Omental fat pad (tissue), 4 donors: Measurements from ENCODE around the gene EML1. TPM values are rescaled to one million over a fixed set of nuclear protein-coding genes. Genes with fewer than 3 reads are reported as not detected.

ENCODE experiments used
- ATAC-seq: fragments of 150-250 bp; one replicate; pipeline ENCODE4 v1.9.1; 2016; ENCODE audit warnings: mild to moderate bottlenecking, moderate library complexity; ENCODE audit not compliant: low FRiP score
- DNase-seq: peaks from one replicate; pipeline ENCODE4 v3.0.0-alpha.2; 2019; ENCODE audit warnings: low spot score
- total RNA-seq, 4 donors: library from RNA; depleted of rRNA; stranded (reverse); fragments of >200 nt; gene quantifications; one replicate each; pipeline ENCODE4 v1.1.0, GENCODE V29; 2016
- TF ChIP-seq, protein P1 (sequence below), 3 donors: fragments of 450-650 bp; IDR thresholded peaks; one replicate each; pipeline ENCODE4 v1.5.1; 2016 to 2017; ENCODE audit warnings: antibody characterized with exemption in 3 of 3, mild to moderate bottlenecking in 3 of 3, moderate library complexity in 2 of 3

The EML1 gene
- total RNA-seq, 4 donors from 2014 or later, result 33.2 to 88.0 (median 43.5) TPM

DNA sequence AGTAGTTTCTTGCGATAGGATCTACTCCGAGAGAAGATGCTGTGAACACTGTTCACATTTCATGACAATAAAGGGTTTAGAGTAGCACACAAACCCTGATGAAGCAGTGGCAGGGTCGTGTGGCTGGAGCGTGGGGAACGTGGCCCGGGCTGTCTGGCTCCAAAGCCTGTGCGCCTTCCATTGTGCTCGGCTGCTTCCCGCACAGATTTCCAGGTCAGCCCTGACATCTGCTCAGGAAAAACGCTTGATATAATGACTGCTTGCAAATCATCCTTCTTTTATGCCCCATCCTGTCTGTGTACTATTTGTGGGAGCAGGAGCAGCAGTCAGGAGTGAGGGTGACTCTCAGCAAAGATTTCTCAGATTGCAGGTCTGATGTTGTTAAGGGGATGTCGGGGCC is 78.6 kb downstream of the EML1 start:
- ATAC-seq (no peak), DNase-seq (no peak)
- TF ChIP-seq, protein P1, sequence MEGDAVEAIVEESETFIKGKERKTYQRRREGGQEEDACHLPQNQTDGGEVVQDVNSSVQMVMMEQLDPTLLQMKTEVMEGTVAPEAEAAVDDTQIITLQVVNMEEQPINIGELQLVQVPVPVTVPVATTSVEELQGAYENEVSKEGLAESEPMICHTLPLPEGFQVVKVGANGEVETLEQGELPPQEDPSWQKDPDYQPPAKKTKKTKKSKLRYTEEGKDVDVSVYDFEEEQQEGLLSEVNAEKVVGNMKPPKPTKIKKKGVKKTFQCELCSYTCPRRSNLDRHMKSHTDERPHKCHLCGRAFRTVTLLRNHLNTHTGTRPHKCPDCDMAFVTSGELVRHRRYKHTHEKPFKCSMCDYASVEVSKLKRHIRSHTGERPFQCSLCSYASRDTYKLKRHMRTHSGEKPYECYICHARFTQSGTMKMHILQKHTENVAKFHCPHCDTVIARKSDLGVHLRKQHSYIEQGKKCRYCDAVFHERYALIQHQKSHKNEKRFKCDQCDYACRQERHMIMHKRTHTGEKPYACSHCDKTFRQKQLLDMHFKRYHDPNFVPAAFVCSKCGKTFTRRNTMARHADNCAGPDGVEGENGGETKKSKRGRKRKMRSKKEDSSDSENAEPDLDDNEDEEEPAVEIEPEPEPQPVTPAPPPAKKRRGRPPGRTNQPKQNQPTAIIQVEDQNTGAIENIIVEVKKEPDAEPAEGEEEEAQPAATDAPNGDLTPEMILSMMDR (IDR thresholded peaks at IDR 0.05), result no peak

DNA sequence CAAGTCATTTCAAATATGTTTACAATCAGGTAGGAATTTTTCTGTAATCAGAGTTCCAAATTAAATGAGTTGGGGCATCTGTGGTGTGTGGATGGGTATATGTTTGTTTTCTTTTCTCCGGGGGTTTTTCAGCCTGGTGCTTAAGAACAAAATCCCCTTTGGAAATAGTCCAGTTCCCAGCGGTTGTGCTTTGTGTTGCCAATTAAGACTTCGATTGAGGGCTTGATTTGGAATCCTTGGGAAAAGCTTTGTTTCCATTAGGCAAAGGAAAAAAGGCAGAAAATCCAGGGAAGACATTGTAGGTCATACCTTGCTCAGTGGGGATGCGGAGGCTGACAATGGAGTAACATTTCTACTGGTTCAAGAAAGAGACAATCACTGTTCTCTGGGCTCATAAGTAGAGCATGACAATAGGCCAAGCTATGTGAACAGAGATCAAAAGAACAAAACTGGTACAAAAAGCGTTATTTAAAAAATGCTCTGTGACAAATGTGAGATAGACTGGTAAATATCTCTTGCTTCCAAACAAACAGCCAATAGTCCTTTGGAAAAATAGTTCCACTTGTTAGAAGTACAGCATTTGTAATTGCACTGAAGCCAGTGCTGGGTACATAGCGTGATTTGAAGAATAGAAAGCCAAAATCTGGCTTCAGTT is 79.7 kb downstream of the EML1 start:
- TF ChIP-seq, protein P1 (IDR thresholded peaks at IDR 0.05), result no peak
- no peak for ATAC-seq
- no peak for DNase-seq

DNA sequence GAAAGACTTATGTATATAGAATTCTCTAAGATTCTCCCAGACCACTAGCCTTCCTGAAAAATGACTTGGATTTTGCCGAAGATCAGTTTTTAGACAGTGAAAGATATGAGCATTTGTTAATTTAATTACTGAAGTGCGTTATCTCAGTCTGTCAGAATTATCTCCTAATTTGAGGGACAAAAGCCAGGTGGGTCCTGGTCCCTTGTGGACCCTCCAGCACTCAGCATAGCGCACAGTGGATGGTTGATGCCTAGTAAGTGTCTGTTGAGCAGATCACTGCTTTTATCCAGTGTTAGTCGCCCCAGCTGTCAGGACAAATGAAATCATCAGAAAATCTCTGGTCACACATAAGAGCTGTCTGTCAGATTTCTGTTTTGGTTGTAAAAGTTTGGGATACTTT is 80.4 kb downstream of the EML1 start:
- TF ChIP-seq, protein P1 (IDR thresholded peaks at IDR 0.05), result no peak
- no peak for DNase-seq
- no peak for ATAC-seq

DNA sequence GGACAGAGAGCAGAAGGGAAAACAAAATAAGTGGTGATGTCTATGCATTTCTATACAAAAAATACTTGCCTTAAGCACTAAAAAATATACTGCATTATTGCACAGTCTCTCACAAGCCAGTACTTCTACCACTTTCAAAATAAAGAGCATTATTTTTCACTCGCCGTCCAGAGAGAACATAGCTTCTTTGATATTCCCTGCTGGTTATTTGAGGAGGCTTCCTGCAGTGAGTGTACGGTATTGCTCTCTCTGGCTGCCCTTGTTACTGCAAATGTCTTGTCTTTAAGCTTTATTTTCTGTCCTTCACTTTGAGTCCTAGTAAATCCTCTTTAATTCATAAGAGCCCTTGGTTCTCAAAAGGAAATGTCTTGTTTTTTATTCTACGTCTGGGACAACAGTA is 81.1 kb downstream of the EML1 start:
- TF ChIP-seq, protein P1 (IDR thresholded peaks at IDR 0.05), result no peak
- DNase-seq (no peak), ATAC-seq (no peak)

DNA sequence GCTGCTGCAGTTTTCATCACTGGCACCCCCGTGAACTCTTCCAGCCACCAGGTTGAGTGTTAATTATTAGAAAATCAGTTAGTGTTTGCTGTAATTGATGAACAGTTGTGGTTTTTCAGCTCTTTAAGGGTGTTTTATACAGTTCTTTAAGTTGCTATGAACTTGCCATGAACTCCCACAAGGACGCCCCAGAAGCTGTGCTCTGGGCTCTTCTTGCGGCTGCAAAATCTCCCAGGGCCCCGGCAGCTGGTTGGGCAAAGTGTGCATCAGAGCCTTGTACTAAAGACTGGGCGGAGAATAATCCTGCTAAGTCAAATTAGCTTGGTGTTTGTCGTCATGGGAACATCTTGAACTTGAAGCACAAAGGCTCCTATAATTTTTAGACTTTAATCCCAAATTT is 82.2 kb downstream of the EML1 start:
- DNase-seq, result no peak
- TF ChIP-seq, protein P1 (IDR thresholded peaks at IDR 0.05), result no peak
- no peak for ATAC-seq

DNA sequence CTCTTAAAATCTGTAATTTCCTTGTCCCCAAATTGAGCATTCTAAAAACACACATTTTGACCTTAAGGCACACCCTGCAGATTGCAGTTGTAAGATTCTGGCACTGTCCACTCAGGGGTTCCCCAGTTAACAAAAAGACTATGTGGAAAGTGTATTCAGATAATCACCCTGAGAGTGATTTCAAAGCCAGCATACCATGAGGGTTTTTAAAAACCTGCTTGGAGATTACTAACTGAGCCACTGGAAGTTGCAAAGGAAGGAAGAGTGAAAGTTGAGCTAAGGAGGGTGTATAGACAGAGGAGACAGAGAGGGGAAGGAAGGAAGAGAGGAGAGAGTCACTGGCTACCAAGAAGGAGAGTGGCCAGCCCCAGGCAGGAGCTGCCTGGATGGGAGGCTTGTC is 82.6 kb downstream of the EML1 start:
- ATAC-seq, result no peak
- TF ChIP-seq, protein P1 (IDR thresholded peaks at IDR 0.05), result no peak
- DNase-seq, result no peak

DNA sequence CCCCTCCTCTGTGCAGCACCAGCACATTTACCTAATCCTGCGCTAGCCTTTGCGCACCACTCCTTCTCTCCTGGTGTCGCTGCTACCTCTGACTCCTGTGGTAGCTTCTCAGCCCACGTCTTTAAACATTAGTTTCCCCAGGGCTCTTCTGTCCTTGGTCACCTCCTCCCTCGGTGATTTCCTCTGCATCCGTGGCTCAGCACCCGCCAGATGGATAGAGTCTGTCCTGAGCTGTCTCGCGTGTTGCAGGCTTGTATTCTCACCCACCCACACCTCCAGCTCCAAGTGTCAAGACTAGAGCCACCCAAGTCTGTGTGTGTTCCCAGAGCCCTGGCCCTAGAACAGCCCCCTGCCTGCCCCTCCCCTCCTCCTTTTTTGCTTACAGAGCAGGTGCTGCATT is 83.2 kb downstream of the EML1 start:
- TF ChIP-seq, protein P1 (IDR thresholded peaks at IDR 0.05), result no peak
- DNase-seq (no peak), ATAC-seq (no peak)
